Measurements from ENCODE around the gene DMD.

DMD gene

GRCh38 chrX:31705816-31706215 lies 1505.5 kb downstream of the DMD start:
- in situ Hi-C loops (cut with HindIII; ENCODE audit: low pct_ligation_motif_present, low sequenced_read_pairs): no loop called here
- DNase-seq: no peak
- Histone ChIP-seq H3K27me3 (replicated peaks) (no peaks in the 10 kb centered on the region), H3K36me3 (replicated peaks) (no peaks in the 10 kb centered on the region), H3K4me3 (ENCODE audit: low read depth, low read length) (no peak overlapping the region), H3K27ac (no peak overlapping the region)
- no peak for TF ChIP-seq CTCF (IDR thresholded peaks at IDR 0.05; ENCODE audit: low read depth, low read length, missing control alignments)

- TF ChIP-seq CTCF (IDR thresholded peaks at IDR 0.05; ENCODE audit: low read depth, low read length, missing control alignments): no peak
- no peaks in the 10 kb centered on the region for H3K27me3 ChIP-seq (replicated peaks)
- H3K27ac ChIP-seq: no peak overlapping the region
- no peak for DNase-seq
- H3K4me3 ChIP-seq (ENCODE audit: low read depth, low read length): no peak overlapping the region
- in situ Hi-C loops (cut with HindIII; ENCODE audit: low pct_ligation_motif_present, low sequenced_read_pairs): no loop called here
- no peaks in the 10 kb centered on the region for H3K36me3 ChIP-seq (replicated peaks)
Observed at GRCh38 chrX:31704938-31705337, 1506.4 kb downstream of the DMD start.

GRCh38 chrX:31702222-31702621 lies 1509.1 kb downstream of the DMD start:
- DNase-seq: no peak
- Histone ChIP-seq H3K4me3 (ENCODE audit: low read depth, low read length) (no peak overlapping the region), H3K27me3 (replicated peaks) (no peaks in the 10 kb centered on the region), H3K27ac (no peak overlapping the region), H3K36me3 (replicated peaks) (no peaks in the 10 kb centered on the region)
- no peak for TF ChIP-seq CTCF (IDR thresholded peaks at IDR 0.05; ENCODE audit: low read depth, low read length, missing control alignments)
- in situ Hi-C loops (cut with HindIII; ENCODE audit: low pct_ligation_motif_present, low sequenced_read_pairs): no loop called here

- H3K27ac ChIP-seq: no peak overlapping the region
- no peak for DNase-seq
- no peak for TF ChIP-seq CTCF (IDR thresholded peaks at IDR 0.05; ENCODE audit: low read depth, low read length, missing control alignments)
- in situ Hi-C loops (cut with HindIII; ENCODE audit: low pct_ligation_motif_present, low sequenced_read_pairs): no loop called here
- H3K27me3 ChIP-seq (replicated peaks): no peaks in the 10 kb centered on the region
- H3K36me3 ChIP-seq (replicated peaks): no peaks in the 10 kb centered on the region
- no peak overlapping the region for H3K4me3 ChIP-seq (ENCODE audit: low read depth, low read length)
Observed at GRCh38 chrX:31697294-31697916, 1513.9 kb downstream of the DMD start.

GRCh38 chrX:31679861-31680260 lies 1531.5 kb downstream of the DMD start:
- no peak for DNase-seq
- no peak for TF ChIP-seq CTCF (IDR thresholded peaks at IDR 0.05; ENCODE audit: low read depth, low read length, missing control alignments)
- Histone ChIP-seq H3K27ac (no peak overlapping the region), H3K4me3 (ENCODE audit: low read depth, low read length) (no peak overlapping the region), H3K27me3 (replicated peaks) (no peaks in the 10 kb centered on the region), H3K36me3 (replicated peaks) (no peaks in the 10 kb centered on the region)
- in situ Hi-C loops (cut with HindIII; ENCODE audit: low pct_ligation_motif_present, low sequenced_read_pairs): no loop called here

- no peak overlapping the region for H3K27ac ChIP-seq
- H3K36me3 ChIP-seq (replicated peaks): no peaks in the 10 kb centered on the region
- TF ChIP-seq CTCF (IDR thresholded peaks at IDR 0.05; ENCODE audit: low read depth, low read length, missing control alignments): no peak
- in situ Hi-C loops (cut with HindIII; ENCODE audit: low pct_ligation_motif_present, low sequenced_read_pairs): no loop called here
- DNase-seq: no peak
- no peaks in the 10 kb centered on the region for H3K27me3 ChIP-seq (replicated peaks)
- H3K4me3 ChIP-seq (ENCODE audit: low read depth, low read length): no peak overlapping the region
Observed at GRCh38 chrX:31670245-31670644, 1541.1 kb downstream of the DMD start.

All from brain microvascular endothelial cell (primary cell).